Activated CD4-positive, CD25-positive, alpha-beta regulatory T cell treated with anti-CD3 and anti-CD28 coated beads, Interleukin-2, amount 50 U/mL, for 16 hours (primary cell): ENCODE measurements around the gene CDK19.
"Not testable (repeated sequence)": the region's sequence is repeated elsewhere in the genome, so short reads cannot be mapped to it uniquely, and the experiment has no call there.

Experiments used
- DNase-seq: peaks from one replicate; pipeline ENCODE4 v3.0.0-alpha.2; 2020; ENCODE audit warnings: low read depth, low spot score

Gene CDK19

GRCh38 chr6:110813338-110814101 lies 1.7 kb downstream of the CDK19 start:
- no peak for DNase-seq

GRCh38 chr6:110812719-110813118 lies 2.5 kb downstream of the CDK19 start:
- no peak for DNase-seq

- DNase-seq: no peak
Observed at GRCh38 chr6:110810896-110811586, 4.2 kb downstream of the CDK19 start.

- DNase-seq: no peak
Observed at GRCh38 chr6:110809792-110810191, 5.5 kb downstream of the CDK19 start.

- not testable (repeated sequence) for DNase-seq
Observed at GRCh38 chr6:110802175-110802574, 13.1 kb downstream of the CDK19 start.

- DNase-seq: no peak
Observed at GRCh38 chr6:110800839-110801196, 14.5 kb downstream of the CDK19 start.

GRCh38 chr6:110800196-110800838 lies 15.0 kb downstream of the CDK19 start:
- DNase-seq: no peak

- no peak for DNase-seq
Observed at GRCh38 chr6:110799655-110800054, 15.6 kb downstream of the CDK19 start.

- DNase-seq: no peak
Observed at GRCh38 chr6:110799189-110799588, 16.1 kb downstream of the CDK19 start.

- no peak for DNase-seq
Observed at GRCh38 chr6:110795271-110795670, 20.0 kb downstream of the CDK19 start.

- DNase-seq: no peak
Observed at GRCh38 chr6:110786696-110787095, 28.6 kb downstream of the CDK19 start.

GRCh38 chr6:110786271-110786670 lies 29.0 kb downstream of the CDK19 start:
- no peak for DNase-seq

GRCh38 chr6:110784610-110784979 lies 30.7 kb downstream of the CDK19 start:
- no peak for DNase-seq

GRCh38 chr6:110781522-110782214 lies 33.6 kb downstream of the CDK19 start:
- DNase-seq: no peak

- DNase-seq: no peak
Observed at GRCh38 chr6:110778333-110778732, 36.9 kb downstream of the CDK19 start.

GRCh38 chr6:110777636-110778035 lies 37.6 kb downstream of the CDK19 start:
- no peak for DNase-seq

GRCh38 chr6:110776413-110776812 lies 38.9 kb downstream of the CDK19 start:
- DNase-seq: no peak

GRCh38 chr6:110769923-110770322 lies 45.3 kb downstream of the CDK19 start:
- no peak for DNase-seq

- no peak for DNase-seq
Observed at GRCh38 chr6:110768057-110768456, 47.2 kb downstream of the CDK19 start.

GRCh38 chr6:110761371-110761770 lies 53.9 kb downstream of the CDK19 start:
- DNase-seq: no peak

GRCh38 chr6:110760589-110760988 lies 54.7 kb downstream of the CDK19 start:
- DNase-seq: no peak

GRCh38 chr6:110760098-110760497 lies 55.2 kb downstream of the CDK19 start:
- DNase-seq: not testable (repeated sequence)
